Panc1 (cell line): ENCODE measurements around the gene PTRHD1. TPM values are rescaled to one million over a fixed set of nuclear protein-coding genes. Genes with fewer than 3 reads are reported as not detected.

Source experiments
- ATAC-seq: fragments of 200-7000 bp; cut with Tn5 transposase; 2 replicates; pipeline ENCODE4 v1.9.1; 2020; ENCODE audit warnings: mild to moderate bottlenecking, moderate library complexity
- BruUV-seq: library from RNA; stranded (reverse); fragments of 400-500 nt; replicated peaks from 2 replicates; lab custom pipeline; 2021; lab: Mats Ljungman, UMichigan
- CTCF ChIA-PET: fragments of 300-600 bp; sonication (Branson Sonifier 250); formaldehyde crosslinking; loops from one replicate; lab custom pipeline; 2022; ENCODE audit warnings: antibody characterized with exemption; lab: Charles Lee
- POLR2A ChIA-PET: fragments of 300-600 bp; sonication (Branson Sonifier 250); formaldehyde crosslinking; loops from one replicate; lab custom pipeline; 2022; ENCODE audit warnings: antibody characterized with exemption; lab: Charles Lee
- DNase-seq: peaks from one replicate; pipeline ENCODE4 v3.0.0-alpha.2; 2010; ENCODE audit warnings: low read depth, low spot score
- H3K27ac ChIP-seq: 2 replicates; pipeline ENCODE4 v1.5.1; 2011; ENCODE audit warnings: mild to moderate bottlenecking, low read length, inconsistent platforms
- H3K27me3 ChIP-seq: fragments of 200-500 bp; sonication (Bioruptor generic); 2 replicates; pipeline ENCODE4 v1.6.0; 2014; ENCODE audit warnings: low read length, inconsistent platforms; ENCODE audit not compliant: control insufficient read depth, insufficient read depth
- H3K36me3 ChIP-seq: fragments of 200-500 bp; sonication (Bioruptor generic); 2 replicates; pipeline ENCODE4 v1.5.1; 2014; ENCODE audit warnings: inconsistent platforms, mild to moderate bottlenecking, low read length, moderate library complexity; ENCODE audit not compliant: control insufficient read depth, insufficient read depth
- H3K4me1 ChIP-seq: 2 replicates; pipeline ENCODE4 v1.5.1; 2011; ENCODE audit warnings: inconsistent platforms, mild to moderate bottlenecking, low read length, moderate library complexity; ENCODE audit not compliant: control insufficient read depth, insufficient read depth
- H3K4me3 ChIP-seq, 2 experiments: 2 replicates each; pipeline ENCODE4 v1.5.1; 2011 to 2012; ENCODE audit warnings: low read depth in 2 of 2, low read length in 2 of 2, mild to moderate bottlenecking in 2 of 2, inconsistent platforms in 1 of 2, moderate library complexity in 1 of 2
- H3K9me3 ChIP-seq: fragments of 200-500 bp; sonication (Bioruptor generic); 2 replicates; pipeline ENCODE4 v1.5.1; 2014; ENCODE audit warnings: low read depth, mild to moderate bottlenecking, inconsistent platforms, low read length, moderate library complexity; ENCODE audit not compliant: control insufficient read depth, insufficient read depth
- POLR2AphosphoS5 ChIP-seq: IDR thresholded peaks from 2 replicates; pipeline ENCODE4 v1.6.1; 2012; ENCODE audit warnings: mild to moderate bottlenecking, low read depth, low read length, moderate library complexity
- REST ChIP-seq, 2 experiments: IDR thresholded peaks; 2 replicates each; pipeline ENCODE4 v1.6.1; 2011 to 2012; ENCODE audit warnings: low read depth in 2 of 2, control low read depth in 1 of 2, low read length in 1 of 2, mild to moderate bottlenecking in 1 of 2, moderate library complexity in 1 of 2; ENCODE audit not compliant: insufficient read depth in 1 of 2
- SIN3A ChIP-seq: IDR thresholded peaks from 2 replicates; pipeline ENCODE4 v1.6.1; 2012; ENCODE audit warnings: low read depth, mild to moderate bottlenecking, low read length, moderate library complexity, borderline replicate concordance; ENCODE audit not compliant: insufficient read depth
- TCF7L2 ChIP-seq: IDR thresholded peaks from 2 replicates; pipeline ENCODE4 v1.6.1; 2011; ENCODE audit warnings: mild to moderate bottlenecking, low read depth, low read length, inconsistent platforms
- in situ Hi-C: cut with HindIII; loops from 2 replicates; pipeline ENCODE4 v1.10.0; 2016; ENCODE audit warnings: low sequenced_read_pairs, low pct_unique_long_range_greater_than_20kb
- intact Hi-C: fragments of 100-400 bp; cut with micrococcal nuclease; formaldehyde crosslinking; loops from one replicate; pipeline ENCODE4 v1.10.0; 2022; ENCODE audit not compliant: unreplicated experiment
- total RNA-seq: library from RNA; stranded (reverse); gene quantifications from one replicate; pipeline ENCODE4 v1.2.1, GENCODE V29; 2021; ENCODE audit not compliant: unreplicated experiment
- TF ChIP-seq, protein P1 (sequence below): fragments of 450-650 bp; IDR thresholded peaks from 2 replicates; pipeline ENCODE4 v1.5.1; 2017; ENCODE audit warnings: mild to moderate bottlenecking

PTRHD1 gene
- total RNA-seq, 1 experiment from 2014 or later, result 55.1 TPM

GRCh38 chr2:24837996-24838513 is 44.9 kb upstream of the PTRHD1 start:
- Histone ChIP-seq H3K4me3 (no peak overlapping the region), H3K4me1 (no peaks in the 10 kb centered on the region), H3K36me3 (no peaks in the 10 kb centered on the region), H3K27ac (no peak overlapping the region), H3K27me3 (no peaks in the 10 kb centered on the region), H3K9me3 (no peaks in the 10 kb centered on the region)
- TF ChIP-seq REST (IDR thresholded peaks at IDR 0.05; ENCODE audit: insufficient read depth in 1 of 2, low read depth in 2 of 2, low read length in 1 of 2), result no peak
- TF ChIP-seq SIN3A, result no peak
- TF ChIP-seq POLR2AphosphoS5, result no peak
- no peak for TF ChIP-seq TCF7L2
- TF ChIP-seq, protein P1, sequence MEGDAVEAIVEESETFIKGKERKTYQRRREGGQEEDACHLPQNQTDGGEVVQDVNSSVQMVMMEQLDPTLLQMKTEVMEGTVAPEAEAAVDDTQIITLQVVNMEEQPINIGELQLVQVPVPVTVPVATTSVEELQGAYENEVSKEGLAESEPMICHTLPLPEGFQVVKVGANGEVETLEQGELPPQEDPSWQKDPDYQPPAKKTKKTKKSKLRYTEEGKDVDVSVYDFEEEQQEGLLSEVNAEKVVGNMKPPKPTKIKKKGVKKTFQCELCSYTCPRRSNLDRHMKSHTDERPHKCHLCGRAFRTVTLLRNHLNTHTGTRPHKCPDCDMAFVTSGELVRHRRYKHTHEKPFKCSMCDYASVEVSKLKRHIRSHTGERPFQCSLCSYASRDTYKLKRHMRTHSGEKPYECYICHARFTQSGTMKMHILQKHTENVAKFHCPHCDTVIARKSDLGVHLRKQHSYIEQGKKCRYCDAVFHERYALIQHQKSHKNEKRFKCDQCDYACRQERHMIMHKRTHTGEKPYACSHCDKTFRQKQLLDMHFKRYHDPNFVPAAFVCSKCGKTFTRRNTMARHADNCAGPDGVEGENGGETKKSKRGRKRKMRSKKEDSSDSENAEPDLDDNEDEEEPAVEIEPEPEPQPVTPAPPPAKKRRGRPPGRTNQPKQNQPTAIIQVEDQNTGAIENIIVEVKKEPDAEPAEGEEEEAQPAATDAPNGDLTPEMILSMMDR, result no peak
- BruUV-seq, result no TSS peak
- CTCF ChIA-PET, result no interaction called here
- DNase-seq (no peak), ATAC-seq (no peak)
- intact Hi-C loops, result no loop called here
- POLR2A ChIA-PET, result no interaction called here
- in situ Hi-C loops, result no loop called here

DNA sequence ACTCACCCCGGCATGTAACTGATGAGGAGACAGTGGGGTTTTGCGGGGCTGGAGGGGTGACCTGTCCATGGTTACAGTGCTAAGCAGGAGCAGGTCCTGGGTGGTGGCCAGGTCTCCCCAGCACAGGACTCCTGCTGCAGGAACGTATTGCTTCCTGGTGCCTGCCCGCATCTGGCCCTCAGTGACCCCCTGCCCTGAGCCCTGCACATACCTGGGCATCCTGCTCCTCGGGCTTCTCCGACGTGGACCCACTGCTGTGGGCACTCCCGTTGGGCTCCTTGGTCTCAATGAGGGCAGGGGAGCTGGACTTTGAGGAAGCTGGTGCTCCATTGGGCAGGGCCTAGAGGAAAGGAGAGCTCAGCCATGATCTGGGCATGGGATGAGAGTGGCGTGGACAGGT is 43.5 kb upstream of the PTRHD1 start:
- POLR2A ChIA-PET, result no interaction called here
- Histone ChIP-seq H3K27me3 (no peaks in the 10 kb centered on the region), H3K27ac (no peak overlapping the region), H3K9me3 (no peaks in the 10 kb centered on the region), H3K4me3 (no peak overlapping the region), H3K4me1 (no peaks in the 10 kb centered on the region), H3K36me3 (no peaks in the 10 kb centered on the region)
- ATAC-seq, result no peak
- intact Hi-C loops (no loop called here), in situ Hi-C loops (no loop called here)
- TF ChIP-seq REST (IDR thresholded peaks at IDR 0.05; ENCODE audit: insufficient read depth in 1 of 2, low read depth in 2 of 2, low read length in 1 of 2), result no peak
- TF ChIP-seq, protein P1, result no peak
- no peak for TF ChIP-seq TCF7L2
- no peak for TF ChIP-seq POLR2AphosphoS5
- no peak for TF ChIP-seq SIN3A
- no peak for DNase-seq
- BruUV-seq, result no TSS peak
- CTCF ChIA-PET, result no interaction called here
